Hippocampal formation (tissue), 2 donors: ENCODE data around the gene ZNF22.

Experiments used
- DNase-seq, 2 donors: peaks; one replicate each; lab custom pipeline; 2025; lab: John Stamatoyannopoulos, UW

Gene ZNF22

GRCh38 chr10:44977287-44978212, 23.2 kb upstream of the ZNF22 start:
- DNase-seq: no peak

- DNase-seq: no peak
Measured at GRCh38 chr10:44978213-44978569, 22.5 kb upstream of the ZNF22 start.

DNA sequence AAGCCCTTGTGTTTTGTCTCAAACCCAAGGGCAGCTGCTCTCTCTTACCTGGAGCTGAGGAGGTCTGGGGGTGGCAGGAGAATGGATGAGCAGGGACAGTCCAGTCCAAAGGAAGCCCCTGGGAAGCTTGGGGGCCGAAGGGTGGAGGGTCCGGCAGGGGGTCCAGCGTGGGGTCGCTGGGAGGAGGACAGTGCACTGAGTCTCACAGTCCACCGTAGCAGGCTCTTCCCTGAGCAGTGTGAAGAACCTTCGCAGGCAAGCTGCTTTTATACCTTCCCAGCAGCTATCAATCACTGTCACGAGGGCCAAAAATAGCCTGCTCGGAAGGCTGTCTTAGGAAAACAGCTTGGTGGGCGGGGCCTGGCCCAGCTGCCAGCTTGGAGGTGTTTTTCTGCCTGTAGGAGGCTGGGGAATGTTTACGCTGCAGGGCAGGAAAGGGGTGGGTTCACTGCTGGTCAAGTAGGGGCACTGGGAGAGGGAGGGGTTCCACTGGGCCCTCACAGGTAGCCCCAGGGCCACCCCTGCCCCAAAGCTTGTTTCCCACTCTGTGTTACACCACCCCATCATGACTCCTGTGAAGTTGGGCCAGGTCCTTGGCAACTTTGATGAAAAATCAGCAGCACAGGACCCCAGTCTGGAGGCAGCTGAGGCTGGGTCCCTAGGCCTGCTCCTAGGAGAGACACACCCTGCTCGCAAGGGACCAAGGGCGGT, 22.0 kb upstream of the ZNF22 start, which contains the start of gene DEPP1:
DEPP1 (minus strand) TSS at position 240 of the 711 bp plus-strand sequence. CDS start 779 bp downstream, outside the sequence.
- DNase-seq: peak; percentile 21 to 42

DNA sequence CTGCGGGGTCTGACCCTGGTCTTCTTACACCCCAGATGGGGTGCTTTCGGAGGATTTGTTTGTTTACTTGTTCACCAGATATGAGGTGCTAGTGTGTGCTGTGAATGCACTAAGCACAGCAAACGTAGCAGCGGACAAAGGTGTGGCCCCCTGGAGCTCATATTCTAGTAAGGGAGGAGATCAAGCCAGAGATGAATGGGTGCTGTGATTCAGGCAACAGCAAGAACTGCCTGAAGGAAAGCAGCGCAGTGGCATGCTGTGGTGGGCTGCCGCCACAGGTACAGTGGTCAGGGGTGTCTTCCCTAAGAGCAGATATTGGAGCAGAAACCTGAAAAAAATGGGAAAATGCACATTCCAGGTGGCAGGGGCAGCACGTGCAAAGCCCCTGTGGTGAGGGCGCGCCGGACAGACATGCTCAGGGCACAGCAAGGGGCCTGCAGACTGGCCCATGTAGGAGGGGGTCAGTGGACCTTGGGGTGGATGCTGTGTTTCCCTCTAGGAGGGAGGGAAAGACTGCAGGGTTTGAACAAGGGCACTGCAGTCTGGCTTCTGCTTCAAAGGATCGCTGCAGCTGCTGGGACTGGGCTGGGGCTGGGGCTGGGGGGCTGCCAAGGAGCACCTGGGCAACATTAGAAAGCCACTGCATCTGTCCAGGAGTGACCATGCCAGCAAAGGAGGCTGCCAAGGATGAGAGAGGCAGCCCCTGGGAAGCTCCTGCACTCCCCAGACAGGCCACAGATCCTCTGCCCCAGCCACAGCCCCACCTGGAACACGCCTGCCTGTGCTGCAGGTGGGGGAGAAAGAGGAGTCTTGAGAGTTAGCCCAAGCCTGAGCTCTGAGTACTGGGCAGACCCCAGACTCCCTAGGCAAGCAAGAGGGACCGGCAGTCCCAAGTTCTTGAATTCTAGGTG, 21.2 kb upstream of the ZNF22 start:
- no peak for DNase-seq

DNA sequence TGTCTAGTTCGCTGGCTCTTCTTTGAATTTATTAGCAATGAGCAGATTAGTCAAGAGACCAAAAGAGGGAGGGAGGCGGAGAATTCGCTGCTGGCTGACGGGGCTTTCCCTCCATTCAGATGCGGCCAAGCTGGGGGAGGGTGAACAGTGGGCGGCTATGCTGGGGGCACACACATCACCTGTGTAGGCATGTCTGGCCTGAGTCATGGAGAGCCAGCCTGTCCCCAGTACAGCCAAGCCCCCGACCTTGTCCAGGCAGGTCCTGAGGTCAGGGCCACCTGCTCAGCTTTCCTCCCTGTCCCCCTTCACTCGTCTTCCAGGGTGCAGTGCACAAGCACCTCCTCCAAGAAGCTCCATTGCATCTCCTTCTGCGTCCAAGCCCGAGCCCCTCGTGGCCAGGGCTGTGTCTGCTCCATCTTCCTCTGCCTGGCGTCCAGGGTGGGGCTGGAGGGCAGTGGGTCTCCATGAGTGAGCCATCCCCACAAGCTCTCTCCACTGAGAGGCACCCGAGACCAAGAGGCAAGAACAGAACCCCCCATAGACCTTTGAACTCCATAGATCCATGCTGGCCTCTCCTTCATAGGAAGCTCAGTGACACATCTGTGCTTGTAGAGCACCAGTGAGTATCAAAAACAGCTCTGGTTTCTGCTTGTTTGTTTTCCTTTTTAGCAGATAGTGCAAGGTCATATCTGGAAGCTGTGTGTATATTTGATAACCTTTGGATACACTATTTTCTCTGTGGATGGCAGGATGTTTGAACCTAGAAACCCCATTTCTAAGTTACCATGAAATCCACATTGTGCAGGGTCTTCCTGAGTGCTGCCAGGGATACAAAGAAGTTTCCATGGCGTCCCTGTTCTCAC, 20.2 kb upstream of the ZNF22 start:
- no peak for DNase-seq

GRCh38 chr10:44981172-44982113, 19.3 kb upstream of the ZNF22 start:
- DNase-seq: peak in 1 of 2 donors; percentile 32

GRCh38 chr10:44982114-44982460, 18.6 kb upstream of the ZNF22 start:
- DNase-seq: no peak

- DNase-seq: no peak
Measured at GRCh38 chr10:44982496-44982895, 18.2 kb upstream of the ZNF22 start.

GRCh38 chr10:44983066-44983894, 17.4 kb upstream of the ZNF22 start:
- no peak for DNase-seq

DNA sequence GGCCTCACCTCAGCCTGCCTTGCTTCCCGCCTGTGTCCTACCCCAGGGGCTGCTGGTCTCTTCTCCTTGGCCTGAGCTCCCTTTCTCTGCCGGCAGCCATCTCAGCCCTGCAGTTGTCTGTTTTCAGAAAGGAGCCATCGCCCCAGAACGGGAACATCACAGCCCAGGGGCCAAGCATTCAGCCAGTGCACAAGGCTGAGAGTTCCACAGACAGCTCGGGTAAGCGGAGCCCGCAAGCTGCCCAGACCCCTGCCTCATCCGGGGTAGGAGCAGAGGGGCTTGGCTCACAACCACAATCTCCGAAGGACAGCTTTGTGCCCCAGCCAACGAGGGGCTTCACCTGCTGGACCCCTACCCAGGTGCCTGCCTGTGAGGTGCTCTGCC, 16.8 kb upstream of the ZNF22 start:
- no peak for DNase-seq

GRCh38 chr10:44984671-44985101, 16.0 kb upstream of the ZNF22 start:
- no peak for DNase-seq

DNA sequence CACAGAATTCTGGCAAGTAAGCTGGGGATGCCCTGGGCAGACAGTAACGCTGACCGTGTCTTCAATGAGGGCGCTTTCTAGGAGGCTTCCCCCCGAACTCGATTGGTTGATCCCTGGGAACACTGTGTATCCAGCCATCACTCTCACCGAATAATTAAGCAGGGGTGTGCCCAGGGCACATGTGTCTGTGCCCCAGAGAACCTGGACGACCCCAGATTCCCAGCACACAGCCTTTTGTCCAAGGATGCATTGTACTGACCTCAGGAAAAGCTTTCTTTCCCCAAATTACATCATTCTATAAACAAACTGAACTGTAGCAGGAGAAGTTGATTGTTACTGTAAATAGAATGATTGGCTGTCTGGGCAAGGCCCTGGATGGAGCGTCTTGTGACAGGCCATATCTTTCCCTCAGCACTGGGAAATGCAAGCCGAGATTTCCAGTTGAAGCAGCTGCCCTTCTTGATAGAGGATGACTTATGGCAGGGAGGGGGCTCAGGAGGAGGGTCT, 15.5 kb upstream of the ZNF22 start:
- no peak for DNase-seq

DNA sequence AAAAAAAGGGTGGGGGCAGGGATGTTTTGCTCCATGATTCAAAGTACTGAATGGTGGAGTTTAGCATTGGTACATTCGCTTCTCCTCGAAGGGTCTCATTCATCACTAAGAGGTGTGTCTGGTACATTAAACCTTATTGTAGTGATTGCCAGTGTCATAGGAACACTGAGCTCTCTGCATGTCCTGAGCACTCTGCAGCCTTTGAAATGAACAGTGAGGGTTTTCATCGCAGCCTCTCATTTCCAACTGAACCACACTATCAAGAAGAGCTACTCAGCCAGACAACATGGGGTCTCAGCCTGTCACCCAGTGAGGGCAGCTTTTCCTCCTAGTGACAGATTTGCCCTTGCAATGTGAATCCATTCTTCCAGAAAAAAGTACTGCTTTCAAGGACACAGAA, 14.5 kb upstream of the ZNF22 start:
- DNase-seq: no peak

DNA sequence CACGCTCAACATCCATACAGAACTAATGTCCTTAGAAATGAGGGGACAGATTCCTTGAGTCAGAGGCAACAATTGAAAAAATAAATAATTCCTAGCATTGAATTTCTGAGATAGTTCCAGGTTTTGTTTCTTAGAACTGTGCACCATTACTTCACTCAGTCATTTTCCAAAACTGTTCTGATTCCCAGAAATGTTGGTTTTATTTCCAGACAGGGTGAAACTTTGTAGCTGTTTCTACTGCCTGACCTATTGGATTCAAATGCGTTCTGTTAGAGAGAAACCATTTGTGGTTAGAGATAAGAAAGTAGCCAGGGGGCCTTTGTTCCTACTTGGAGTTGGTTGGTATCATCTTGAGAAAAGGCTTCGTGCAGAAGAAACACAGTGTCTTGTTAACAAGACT, 14.1 kb upstream of the ZNF22 start:
- no peak for DNase-seq

DNA sequence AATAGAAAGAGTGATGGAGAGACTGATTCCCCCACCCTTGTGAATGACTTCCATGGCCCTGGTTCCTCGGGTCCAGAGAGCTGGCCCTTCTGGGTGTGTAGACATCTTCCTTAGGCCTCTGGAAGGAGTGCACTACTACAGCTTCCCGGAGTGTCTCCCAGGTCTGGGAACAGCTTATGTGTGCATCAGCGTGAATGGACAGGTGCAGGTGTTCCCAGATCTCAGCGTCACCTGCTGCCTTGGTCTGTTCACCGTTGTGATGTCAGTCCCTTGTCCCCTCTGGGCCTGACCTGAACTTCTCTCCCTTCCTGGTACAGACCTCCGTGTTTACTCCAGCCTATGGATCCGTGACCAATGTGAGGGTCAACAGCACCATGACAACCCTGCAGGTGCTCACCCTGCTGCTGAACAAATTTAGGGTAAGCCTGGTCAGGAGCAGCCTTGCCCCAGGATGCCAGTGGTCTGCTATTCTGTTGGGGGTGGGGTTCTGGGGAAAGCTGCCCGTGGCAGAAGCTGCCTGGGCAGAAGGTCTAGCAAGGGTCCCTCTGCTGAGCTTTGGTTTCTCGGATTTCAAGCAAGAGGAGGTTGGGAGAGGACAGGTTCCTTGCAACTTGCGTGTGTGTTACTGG, 11.7 kb upstream of the ZNF22 start:
- no peak for DNase-seq

- no peak for DNase-seq
Measured at GRCh38 chr10:44989597-44990301, 11.0 kb upstream of the ZNF22 start.

DNA sequence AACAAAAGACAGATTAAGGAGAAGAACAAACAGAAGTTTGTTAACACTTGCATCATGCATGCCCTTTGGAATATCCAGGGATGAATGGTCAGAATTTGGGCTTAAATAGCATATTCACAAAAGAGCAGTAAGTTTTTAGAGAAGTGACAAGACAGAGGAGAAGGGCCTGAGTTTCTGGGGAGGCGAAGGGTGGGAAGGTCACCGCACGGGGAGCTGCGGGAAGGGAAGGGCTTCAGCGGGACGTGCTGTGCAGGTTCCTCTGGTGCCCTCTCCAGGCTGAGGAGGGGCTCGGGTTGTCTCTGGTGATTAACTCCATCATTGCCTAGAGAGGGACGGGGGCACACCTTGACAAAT, 10.4 kb upstream of the ZNF22 start:
- DNase-seq: no peak

DNA sequence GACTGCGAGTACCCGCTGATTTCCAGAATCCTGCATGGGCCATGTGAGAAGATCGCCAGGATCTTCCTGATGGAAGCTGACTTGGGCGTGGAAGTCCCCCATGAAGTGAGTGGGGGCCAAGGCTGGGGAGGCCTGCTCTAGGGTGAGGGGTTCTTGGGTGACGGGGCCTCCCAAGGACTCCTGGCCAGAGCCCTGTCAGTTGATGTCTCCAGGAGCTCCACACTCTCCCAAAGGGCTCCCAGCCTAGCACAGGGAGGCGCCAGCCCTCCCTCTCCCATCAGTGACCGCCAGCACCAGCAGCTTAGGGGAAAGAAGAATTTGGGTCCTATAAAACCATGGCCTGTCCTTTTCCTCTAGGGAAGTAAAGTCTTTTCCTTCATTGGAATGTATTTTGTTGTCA, 9.8 kb upstream of the ZNF22 start:
- no peak for DNase-seq
